ENCODE data around the gene TANC2.

- TF ChIP-seq, protein P1, sequence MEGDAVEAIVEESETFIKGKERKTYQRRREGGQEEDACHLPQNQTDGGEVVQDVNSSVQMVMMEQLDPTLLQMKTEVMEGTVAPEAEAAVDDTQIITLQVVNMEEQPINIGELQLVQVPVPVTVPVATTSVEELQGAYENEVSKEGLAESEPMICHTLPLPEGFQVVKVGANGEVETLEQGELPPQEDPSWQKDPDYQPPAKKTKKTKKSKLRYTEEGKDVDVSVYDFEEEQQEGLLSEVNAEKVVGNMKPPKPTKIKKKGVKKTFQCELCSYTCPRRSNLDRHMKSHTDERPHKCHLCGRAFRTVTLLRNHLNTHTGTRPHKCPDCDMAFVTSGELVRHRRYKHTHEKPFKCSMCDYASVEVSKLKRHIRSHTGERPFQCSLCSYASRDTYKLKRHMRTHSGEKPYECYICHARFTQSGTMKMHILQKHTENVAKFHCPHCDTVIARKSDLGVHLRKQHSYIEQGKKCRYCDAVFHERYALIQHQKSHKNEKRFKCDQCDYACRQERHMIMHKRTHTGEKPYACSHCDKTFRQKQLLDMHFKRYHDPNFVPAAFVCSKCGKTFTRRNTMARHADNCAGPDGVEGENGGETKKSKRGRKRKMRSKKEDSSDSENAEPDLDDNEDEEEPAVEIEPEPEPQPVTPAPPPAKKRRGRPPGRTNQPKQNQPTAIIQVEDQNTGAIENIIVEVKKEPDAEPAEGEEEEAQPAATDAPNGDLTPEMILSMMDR (IDR thresholded peaks at IDR 0.05 in 8 of 11, conservative IDR thresholded peaks at IDR 0.05 in 3 of 11): no peak
- no peak for TF ChIP-seq POLR2A (IDR thresholded peaks at IDR 0.05)
Measured at GRCh38 chr17:62935523-62935922, 30.5 kb upstream of the TANC2 start.

Data from spleen (tissue), 7 donors.